ENCODE results near the gene COA8. TPM values are rescaled to one million over a fixed set of nuclear protein-coding genes. Genes with fewer than 3 reads are reported as not detected.
A peak's percentile ranks its signal among the peaks of the same experiment; 100 is the strongest.

COA8 gene
- total and polyA plus RNA-seq, 9 of the 15 experiments (the other 6 are each of a cell fraction or from before 2014, with no cell fraction given), result 5.0 to 35.3 (median 25.7) TPM

DNA sequence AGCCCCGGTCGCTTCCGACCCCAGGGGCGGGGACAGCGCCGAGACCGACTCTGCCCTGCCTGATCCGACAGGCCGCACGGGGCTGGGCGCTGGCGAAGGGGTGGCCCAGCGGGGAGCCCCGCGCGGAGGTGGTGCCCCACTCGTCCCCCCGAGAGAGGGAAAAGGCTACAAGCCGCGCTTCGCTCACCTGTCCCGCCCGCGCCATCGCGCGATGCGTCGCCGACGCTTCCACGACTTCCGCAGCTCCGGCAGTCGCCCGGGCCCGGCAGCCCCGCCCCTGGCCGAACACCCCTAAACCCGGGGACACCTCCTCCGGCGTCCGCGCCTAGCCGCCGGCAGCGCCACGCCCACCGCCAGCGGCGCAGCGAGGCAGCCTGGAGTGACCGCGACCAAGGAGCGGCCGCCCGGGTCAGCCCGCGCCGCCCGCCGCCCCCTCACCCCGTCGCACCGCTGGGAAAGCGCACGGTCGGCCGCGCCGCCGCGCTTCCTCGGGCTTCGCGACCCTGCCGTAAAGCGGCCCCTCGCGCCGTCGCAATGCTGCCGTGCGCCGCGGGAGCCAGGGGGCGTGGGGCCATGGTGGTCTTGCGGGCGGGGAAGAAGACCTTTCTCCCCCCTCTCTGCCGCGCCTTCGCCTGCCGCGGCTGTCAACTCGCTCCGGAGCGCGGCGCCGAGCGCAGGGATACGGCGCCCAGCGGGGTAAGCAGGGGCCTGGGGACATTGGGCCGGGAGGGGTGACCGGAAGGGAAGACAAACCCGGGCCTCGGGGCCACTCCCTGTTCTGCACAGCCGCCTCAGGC lies at the start of gene COA8, which contains the start of gene BAG5 (continued):
- TF ChIP-seq, protein P1, sequence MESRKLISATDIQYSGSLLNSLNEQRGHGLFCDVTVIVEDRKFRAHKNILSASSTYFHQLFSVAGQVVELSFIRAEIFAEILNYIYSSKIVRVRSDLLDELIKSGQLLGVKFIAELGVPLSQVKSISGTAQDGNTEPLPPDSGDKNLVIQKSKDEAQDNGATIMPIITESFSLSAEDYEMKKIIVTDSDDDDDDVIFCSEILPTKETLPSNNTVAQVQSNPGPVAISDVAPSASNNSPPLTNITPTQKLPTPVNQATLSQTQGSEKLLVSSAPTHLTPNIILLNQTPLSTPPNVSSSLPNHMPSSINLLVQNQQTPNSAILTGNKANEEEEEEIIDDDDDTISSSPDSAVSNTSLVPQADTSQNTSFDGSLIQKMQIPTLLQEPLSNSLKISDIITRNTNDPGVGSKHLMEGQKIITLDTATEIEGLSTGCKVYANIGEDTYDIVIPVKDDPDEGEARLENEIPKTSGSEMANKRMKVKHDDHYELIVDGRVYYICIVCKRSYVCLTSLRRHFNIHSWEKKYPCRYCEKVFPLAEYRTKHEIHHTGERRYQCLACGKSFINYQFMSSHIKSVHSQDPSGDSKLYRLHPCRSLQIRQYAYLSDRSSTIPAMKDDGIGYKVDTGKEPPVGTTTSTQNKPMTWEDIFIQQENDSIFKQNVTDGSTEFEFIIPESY (CRISPR knock-in tag; IDR thresholded peaks at IDR 0.05), result no peak
- TF ChIP-seq ZNF184 (CRISPR knock-in tag; IDR thresholded peaks at IDR 0.05) (no peak), GATAD2B (IDR thresholded peaks at IDR 0.05; ENCODE audit: borderline replicate concordance) (peak; percentile 93), MIER1 (IDR thresholded peaks at IDR 0.05; ENCODE audit: low read depth) (no peak), NCOA2 (IDR thresholded peaks at IDR 0.05; ENCODE audit: partially characterized antibody in 2 of 2) (no peak), MAZ (CRISPR knock-in tag; conservative IDR thresholded peaks at IDR 0.05 in 1 of 2, IDR thresholded peaks at IDR 0.05 in 1 of 2) (peak; percentile 70 to 90), SRSF3 (IDR thresholded peaks at IDR 0.05; ENCODE audit: insufficient read depth, low read length) (no peak), C11orf30 (IDR thresholded peaks at IDR 0.05; ENCODE audit: low read depth) (peak; percentile 57), CHD2 (IDR thresholded peaks at IDR 0.05; ENCODE audit: low read depth, low read length) (0 out of 2 replicates have a peak, but pooled peaks have one; percentile 55)
- TF ChIP-seq, protein P2, sequence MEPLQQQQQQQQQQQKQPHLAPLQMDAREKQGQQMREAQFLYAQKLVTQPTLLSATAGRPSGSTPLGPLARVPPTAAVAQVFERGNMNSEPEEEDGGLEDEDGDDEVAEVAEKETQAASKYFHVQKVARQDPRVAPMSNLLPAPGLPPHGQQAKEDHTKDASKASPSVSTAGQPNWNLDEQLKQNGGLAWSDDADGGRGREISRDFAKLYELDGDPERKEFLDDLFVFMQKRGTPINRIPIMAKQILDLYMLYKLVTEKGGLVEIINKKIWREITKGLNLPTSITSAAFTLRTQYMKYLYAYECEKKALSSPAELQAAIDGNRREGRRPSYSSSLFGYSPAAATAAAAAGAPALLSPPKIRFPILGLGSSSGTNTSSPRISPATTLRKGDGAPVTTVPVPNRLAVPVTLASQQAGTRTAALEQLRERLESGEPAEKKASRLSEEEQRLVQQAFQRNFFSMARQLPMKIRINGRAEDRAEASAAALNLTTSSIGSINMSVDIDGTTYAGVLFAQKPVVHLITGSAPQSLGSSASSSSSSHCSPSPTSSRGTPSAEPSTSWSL (CRISPR knock-in tag; IDR thresholded peaks at IDR 0.05; ENCODE audit: borderline replicate concordance), result no peak
- TF ChIP-seq, protein P3, sequence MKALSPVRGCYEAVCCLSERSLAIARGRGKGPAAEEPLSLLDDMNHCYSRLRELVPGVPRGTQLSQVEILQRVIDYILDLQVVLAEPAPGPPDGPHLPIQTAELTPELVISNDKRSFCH (CRISPR knock-in tag; IDR thresholded peaks at IDR 0.05), result no peak
- TF ChIP-seq, protein P3 (tag; IDR thresholded peaks at IDR 0.05), result peak; percentile 63; the same call in 1 of the 2 replicates
- TF ChIP-seq, protein P4, sequence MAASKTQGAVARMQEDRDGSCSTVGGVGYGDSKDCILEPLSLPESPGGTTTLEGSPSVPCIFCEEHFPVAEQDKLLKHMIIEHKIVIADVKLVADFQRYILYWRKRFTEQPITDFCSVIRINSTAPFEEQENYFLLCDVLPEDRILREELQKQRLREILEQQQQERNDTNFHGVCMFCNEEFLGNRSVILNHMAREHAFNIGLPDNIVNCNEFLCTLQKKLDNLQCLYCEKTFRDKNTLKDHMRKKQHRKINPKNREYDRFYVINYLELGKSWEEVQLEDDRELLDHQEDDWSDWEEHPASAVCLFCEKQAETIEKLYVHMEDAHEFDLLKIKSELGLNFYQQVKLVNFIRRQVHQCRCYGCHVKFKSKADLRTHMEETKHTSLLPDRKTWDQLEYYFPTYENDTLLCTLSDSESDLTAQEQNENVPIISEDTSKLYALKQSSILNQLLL (CRISPR knock-in tag; IDR thresholded peaks at IDR 0.05; ENCODE audit: borderline replicate concordance), result no peak
- TF ChIP-seq, protein P5, sequence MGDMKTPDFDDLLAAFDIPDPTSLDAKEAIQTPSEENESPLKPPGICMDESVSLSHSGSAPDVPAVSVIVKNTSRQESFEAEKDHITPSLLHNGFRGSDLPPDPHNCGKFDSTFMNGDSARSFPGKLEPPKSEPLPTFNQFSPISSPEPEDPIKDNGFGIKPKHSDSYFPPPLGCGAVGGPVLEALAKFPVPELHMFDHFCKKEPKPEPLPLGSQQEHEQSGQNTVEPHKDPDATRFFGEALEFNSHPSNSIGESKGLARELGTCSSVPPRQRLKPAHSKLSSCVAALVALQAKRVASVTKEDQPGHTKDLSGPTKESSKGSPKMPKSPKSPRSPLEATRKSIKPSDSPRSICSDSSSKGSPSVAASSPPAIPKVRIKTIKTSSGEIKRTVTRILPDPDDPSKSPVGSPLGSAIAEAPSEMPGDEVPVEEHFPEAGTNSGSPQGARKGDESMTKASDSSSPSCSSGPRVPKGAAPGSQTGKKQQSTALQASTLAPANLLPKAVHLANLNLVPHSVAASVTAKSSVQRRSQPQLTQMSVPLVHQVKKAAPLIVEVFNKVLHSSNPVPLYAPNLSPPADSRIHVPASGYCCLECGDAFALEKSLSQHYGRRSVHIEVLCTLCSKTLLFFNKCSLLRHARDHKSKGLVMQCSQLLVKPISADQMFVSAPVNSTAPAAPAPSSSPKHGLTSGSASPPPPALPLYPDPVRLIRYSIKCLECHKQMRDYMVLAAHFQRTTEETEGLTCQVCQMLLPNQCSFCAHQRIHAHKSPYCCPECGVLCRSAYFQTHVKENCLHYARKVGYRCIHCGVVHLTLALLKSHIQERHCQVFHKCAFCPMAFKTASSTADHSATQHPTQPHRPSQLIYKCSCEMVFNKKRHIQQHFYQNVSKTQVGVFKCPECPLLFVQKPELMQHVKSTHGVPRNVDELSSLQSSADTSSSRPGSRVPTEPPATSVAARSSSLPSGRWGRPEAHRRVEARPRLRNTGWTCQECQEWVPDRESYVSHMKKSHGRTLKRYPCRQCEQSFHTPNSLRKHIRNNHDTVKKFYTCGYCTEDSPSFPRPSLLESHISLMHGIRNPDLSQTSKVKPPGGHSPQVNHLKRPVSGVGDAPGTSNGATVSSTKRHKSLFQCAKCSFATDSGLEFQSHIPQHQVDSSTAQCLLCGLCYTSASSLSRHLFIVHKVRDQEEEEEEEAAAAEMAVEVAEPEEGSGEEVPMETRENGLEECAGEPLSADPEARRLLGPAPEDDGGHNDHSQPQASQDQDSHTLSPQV (IDR thresholded peaks at IDR 0.05), result 0 out of 2 replicates have a peak, but pooled peaks have one; percentile 9
- TF ChIP-seq, protein P6, sequence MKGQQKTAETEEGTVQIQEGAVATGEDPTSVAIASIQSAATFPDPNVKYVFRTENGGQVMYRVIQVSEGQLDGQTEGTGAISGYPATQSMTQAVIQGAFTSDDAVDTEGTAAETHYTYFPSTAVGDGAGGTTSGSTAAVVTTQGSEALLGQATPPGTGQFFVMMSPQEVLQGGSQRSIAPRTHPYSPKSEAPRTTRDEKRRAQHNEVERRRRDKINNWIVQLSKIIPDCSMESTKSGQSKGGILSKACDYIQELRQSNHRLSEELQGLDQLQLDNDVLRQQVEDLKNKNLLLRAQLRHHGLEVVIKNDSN (CRISPR knock-in tag; IDR thresholded peaks at IDR 0.05), result no peak
